ENCODE data around the gene DRD5.
"Not testable (repeated sequence)": the region's sequence is repeated elsewhere in the genome, so short reads cannot be mapped to it uniquely, and the experiment has no call there.

The DRD5 gene

GRCh38 chr4:9781343-9782135, at the start of gene DRD5:
TSS of gene DRD5 (plus strand) at chr4:9781634. CDS start at chr4:9782030, 396 bp downstream.
- Mint-ChIP-seq H3K27me3 (ENCODE audit: low read depth) (peaks cover 51% of the 10 kb centered on the region), H3K27ac (no peak within 1 kb of the TSS), H3K4me1 (ENCODE audit: low read depth) (no peaks in the 10 kb centered on the region), H3K4me3 (no peak within 1 kb of the TSS), H3K36me3 (ENCODE audit: low read depth) (no peaks in the 10 kb centered on the region), H3K9me3 (no peaks in the 10 kb centered on the region)
- no peak for DNase-seq (ENCODE audit: low spot score)

DNA sequence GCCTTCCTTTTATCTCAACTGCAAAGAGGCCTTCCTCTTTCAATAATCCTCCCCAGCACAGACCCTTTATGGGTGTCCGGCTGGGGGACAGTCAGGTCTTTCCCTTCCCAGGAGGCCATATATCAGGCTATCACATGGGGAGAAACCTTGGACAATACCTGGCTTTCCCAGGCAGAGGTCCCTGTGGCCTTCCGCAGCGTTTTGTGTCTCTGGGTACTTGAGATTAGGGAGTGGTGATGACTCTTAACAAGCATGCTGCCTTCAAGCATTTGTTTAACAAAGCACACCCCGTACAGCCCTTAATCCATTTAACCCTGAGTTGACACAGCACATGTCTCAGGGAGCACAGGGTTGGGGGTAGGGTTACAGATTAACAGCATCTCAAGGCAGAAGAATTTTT, 49.2 kb upstream of the DRD5 start:
- H3K27ac Mint-ChIP-seq; H3K4me1 Mint-ChIP-seq (ENCODE audit: low read depth); DNase-seq (ENCODE audit: low spot score); H3K4me3 Mint-ChIP-seq; H3K27me3 Mint-ChIP-seq (ENCODE audit: low read depth); H3K9me3 Mint-ChIP-seq; H3K36me3 Mint-ChIP-seq (ENCODE audit: low read depth): not testable (repeated sequence)

GRCh38 chr4:9735515-9735914, 45.9 kb upstream of the DRD5 start:
- no peak for DNase-seq (ENCODE audit: low spot score)
- no peaks in the 10 kb centered on the region for H3K4me1 Mint-ChIP-seq (ENCODE audit: low read depth)
- H3K27me3 Mint-ChIP-seq (ENCODE audit: low read depth), result no peaks in the 10 kb centered on the region
- H3K9me3 Mint-ChIP-seq, result no peaks in the 10 kb centered on the region
- H3K36me3 Mint-ChIP-seq (ENCODE audit: low read depth), result no peaks in the 10 kb centered on the region
- H3K27ac Mint-ChIP-seq, result no peak overlapping the region
- H3K4me3 Mint-ChIP-seq, result no peak overlapping the region

GRCh38 chr4:9737280-9737679, 44.2 kb upstream of the DRD5 start:
- H3K27ac Mint-ChIP-seq, H3K9me3 Mint-ChIP-seq, H3K4me3 Mint-ChIP-seq: not testable (repeated sequence)

GRCh38 chr4:9743789-9744188, 37.6 kb upstream of the DRD5 start:
- not testable (repeated sequence) for H3K27me3 Mint-ChIP-seq (ENCODE audit: low read depth); H3K27ac Mint-ChIP-seq; H3K4me1 Mint-ChIP-seq (ENCODE audit: low read depth); DNase-seq (ENCODE audit: low spot score); H3K36me3 Mint-ChIP-seq (ENCODE audit: low read depth); H3K4me3 Mint-ChIP-seq
- H3K9me3 Mint-ChIP-seq, result peaks cover 12% of the 10 kb centered on the region

More at GRCh38 chr4:9737280-9737679, 44.2 kb upstream of the DRD5 start:
- not testable (repeated sequence) for H3K36me3 Mint-ChIP-seq (ENCODE audit: low read depth); H3K27me3 Mint-ChIP-seq (ENCODE audit: low read depth); DNase-seq (ENCODE audit: low spot score); H3K4me1 Mint-ChIP-seq (ENCODE audit: low read depth)

- peaks cover 2% of the 10 kb centered on the region for H3K27me3 Mint-ChIP-seq (ENCODE audit: low read depth)
- no peak overlapping the region for H3K27ac Mint-ChIP-seq
- no peak overlapping the region for H3K4me3 Mint-ChIP-seq
- peaks cover 12% of the 10 kb centered on the region for H3K9me3 Mint-ChIP-seq
- no peak for DNase-seq (ENCODE audit: low spot score)
- peaks cover 2% of the 10 kb centered on the region for H3K4me1 Mint-ChIP-seq (ENCODE audit: low read depth)
- no peaks in the 10 kb centered on the region for H3K36me3 Mint-ChIP-seq (ENCODE audit: low read depth)
These were observed 35.7 kb upstream of the DRD5 start for GRCh38 chr4:9745782-9746181.

- Mint-ChIP-seq H3K9me3 (no peaks in the 10 kb centered on the region), H3K27ac (no peak overlapping the region), H3K36me3 (ENCODE audit: low read depth) (no peaks in the 10 kb centered on the region), H3K27me3 (ENCODE audit: low read depth) (no peaks in the 10 kb centered on the region), H3K4me3 (no peak overlapping the region), H3K4me1 (ENCODE audit: low read depth) (no peaks in the 10 kb centered on the region)
- DNase-seq (ENCODE audit: low spot score), result no peak
These were observed 22.7 kb upstream of the DRD5 start for GRCh38 chr4:9758641-9759317.

- Mint-ChIP-seq H3K4me3 (no peak overlapping the region), H3K27me3 (ENCODE audit: low read depth) (peaks cover 12% of the 10 kb centered on the region), H3K9me3 (no peaks in the 10 kb centered on the region), H3K36me3 (ENCODE audit: low read depth) (no peaks in the 10 kb centered on the region), H3K27ac (no peak overlapping the region), H3K4me1 (ENCODE audit: low read depth) (no peaks in the 10 kb centered on the region)
- peak; percentile 17 for DNase-seq (ENCODE audit: low spot score)
These were observed 18.5 kb upstream of the DRD5 start for GRCh38 chr4:9762823-9763475.

- no peak overlapping the region for H3K4me3 Mint-ChIP-seq
- H3K27me3 Mint-ChIP-seq (ENCODE audit: low read depth), result peaks cover 19% of the 10 kb centered on the region
- no peak overlapping the region for H3K27ac Mint-ChIP-seq
- H3K36me3 Mint-ChIP-seq (ENCODE audit: low read depth), result no peaks in the 10 kb centered on the region
- no peaks in the 10 kb centered on the region for H3K9me3 Mint-ChIP-seq
- DNase-seq (ENCODE audit: low spot score), result no peak
- H3K4me1 Mint-ChIP-seq (ENCODE audit: low read depth), result no peaks in the 10 kb centered on the region
These were observed 17.2 kb upstream of the DRD5 start for GRCh38 chr4:9764155-9764696.

GRCh38 chr4:9765091-9765490, 16.3 kb upstream of the DRD5 start:
- peaks cover 24% of the 10 kb centered on the region for H3K27me3 Mint-ChIP-seq (ENCODE audit: low read depth)
- no peak for DNase-seq (ENCODE audit: low spot score)
- H3K9me3 Mint-ChIP-seq, result no peaks in the 10 kb centered on the region
- no peak overlapping the region for H3K27ac Mint-ChIP-seq
- H3K4me1 Mint-ChIP-seq (ENCODE audit: low read depth), result no peaks in the 10 kb centered on the region
- no peaks in the 10 kb centered on the region for H3K36me3 Mint-ChIP-seq (ENCODE audit: low read depth)
- H3K4me3 Mint-ChIP-seq, result no peak overlapping the region

- Mint-ChIP-seq H3K27ac (no peak overlapping the region), H3K27me3 (ENCODE audit: low read depth) (peaks cover 32% of the 10 kb centered on the region), H3K9me3 (no peaks in the 10 kb centered on the region), H3K4me1 (ENCODE audit: low read depth) (no peaks in the 10 kb centered on the region), H3K4me3 (no peak overlapping the region), H3K36me3 (ENCODE audit: low read depth) (no peaks in the 10 kb centered on the region)
- DNase-seq (ENCODE audit: low spot score), result no peak
These were observed 12.1 kb upstream of the DRD5 start for GRCh38 chr4:9769321-9769720.

GRCh38 chr4:9771034-9771433, 10.4 kb upstream of the DRD5 start:
- Mint-ChIP-seq H3K27ac (no peak overlapping the region), H3K4me1 (ENCODE audit: low read depth) (no peaks in the 10 kb centered on the region), H3K36me3 (ENCODE audit: low read depth) (no peaks in the 10 kb centered on the region), H3K4me3 (no peak overlapping the region), H3K27me3 (ENCODE audit: low read depth) (peaks cover 38% of the 10 kb centered on the region), H3K9me3 (no peaks in the 10 kb centered on the region)
- no peak for DNase-seq (ENCODE audit: low spot score)

DNA sequence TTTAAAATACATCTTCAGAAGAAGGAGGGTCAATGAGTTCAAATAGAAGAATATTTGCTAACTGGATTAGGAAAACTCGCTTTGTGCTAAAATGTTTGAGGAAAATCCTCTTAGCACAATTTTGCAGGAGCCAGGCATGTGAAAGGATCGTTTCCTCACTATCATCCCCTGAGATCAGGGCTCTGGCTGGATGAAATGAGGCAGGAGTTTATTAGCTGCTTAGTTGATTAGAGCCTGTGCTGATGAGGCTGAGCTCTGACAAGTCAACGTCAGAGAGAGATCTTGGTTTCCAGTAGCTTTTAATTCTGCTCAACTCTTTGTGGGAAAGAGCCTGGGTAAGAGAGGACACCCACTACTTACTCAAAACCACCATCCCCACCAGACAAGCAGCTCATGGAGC, 8.0 kb upstream of the DRD5 start:
- no peak overlapping the region for H3K27ac Mint-ChIP-seq
- no peak overlapping the region for H3K4me3 Mint-ChIP-seq
- no peak for DNase-seq (ENCODE audit: low spot score)
- H3K27me3 Mint-ChIP-seq (ENCODE audit: low read depth), result peaks cover 35% of the 10 kb centered on the region
- no peaks in the 10 kb centered on the region for H3K9me3 Mint-ChIP-seq
- no peaks in the 10 kb centered on the region for H3K36me3 Mint-ChIP-seq (ENCODE audit: low read depth)
- no peaks in the 10 kb centered on the region for H3K4me1 Mint-ChIP-seq (ENCODE audit: low read depth)

GRCh38 chr4:9782136-9782436, 652 bp downstream of the DRD5 start:
- no peaks in the 10 kb centered on the region for H3K36me3 Mint-ChIP-seq (ENCODE audit: low read depth)
- no peaks in the 10 kb centered on the region for H3K4me1 Mint-ChIP-seq (ENCODE audit: low read depth)
- peaks cover 51% of the 10 kb centered on the region for H3K27me3 Mint-ChIP-seq (ENCODE audit: low read depth)
- H3K9me3 Mint-ChIP-seq, result no peaks in the 10 kb centered on the region
- no peak for DNase-seq (ENCODE audit: low spot score)
- H3K27ac Mint-ChIP-seq, result no peak overlapping the region
- no peak overlapping the region for H3K4me3 Mint-ChIP-seq

Data from T-helper 2 cell treated with Interferon-gamma antibody and Interleukin-4, amounts not matched to agents 5 μg/mL and 100 μg/mL, for 36 hours (primary cell).